ENCODE results near the gene SLC26A2.

Gene SLC26A2

DNA sequence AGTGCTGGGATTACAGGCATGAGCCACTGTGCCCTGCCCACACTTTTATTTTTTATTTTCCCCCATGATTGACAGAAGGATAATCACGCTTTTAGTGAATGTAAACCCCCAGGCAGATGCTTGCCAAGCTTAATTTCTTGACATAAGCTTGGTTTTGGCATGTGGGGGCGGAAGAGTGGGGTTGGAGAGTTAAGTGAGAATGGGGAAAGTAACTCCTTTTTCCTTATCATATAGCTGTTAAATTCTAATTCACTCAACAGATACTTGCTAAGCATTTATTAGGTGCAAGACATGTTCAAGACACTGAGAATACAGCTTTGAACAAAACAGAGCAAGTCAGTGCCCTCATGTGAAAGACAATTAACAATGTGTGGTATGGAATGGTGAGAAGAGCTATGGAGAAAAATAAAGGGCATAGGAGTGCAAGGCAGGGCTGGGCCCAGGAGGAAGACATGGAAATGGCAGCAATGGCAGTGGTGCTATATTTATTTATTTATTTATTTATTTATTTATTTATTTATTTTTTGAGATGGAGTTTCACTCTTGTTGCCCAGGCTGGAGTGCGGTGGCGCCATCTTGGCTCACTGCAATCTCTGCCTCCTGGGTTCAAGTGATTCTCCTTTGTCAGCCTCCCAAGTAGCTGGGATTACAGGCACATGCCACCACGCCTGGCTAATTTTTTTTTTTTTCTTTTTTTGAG is 2.2 kb downstream of the SLC26A2 start:
- DNase-seq: no peak

DNA sequence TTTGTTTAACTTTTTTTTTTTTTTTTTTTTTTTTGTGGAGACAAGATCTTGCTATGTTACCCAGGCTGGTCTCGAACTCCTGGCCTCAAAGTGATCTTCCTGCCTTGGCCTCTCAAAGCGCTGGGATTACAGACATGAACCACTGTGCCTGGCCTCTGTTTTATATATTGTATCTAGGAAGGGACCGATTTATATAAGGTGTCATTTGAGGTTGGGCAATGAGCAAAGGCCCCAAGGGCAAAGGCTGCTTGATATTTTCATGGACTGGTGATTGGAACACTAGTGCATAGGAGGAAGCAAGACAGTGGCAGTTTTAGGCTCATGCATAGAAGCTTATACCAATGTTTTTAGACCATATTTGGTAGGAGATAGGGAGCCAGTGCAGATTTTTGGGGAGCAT is 3.2 kb downstream of the SLC26A2 start:
- DNase-seq: no peak

DNA sequence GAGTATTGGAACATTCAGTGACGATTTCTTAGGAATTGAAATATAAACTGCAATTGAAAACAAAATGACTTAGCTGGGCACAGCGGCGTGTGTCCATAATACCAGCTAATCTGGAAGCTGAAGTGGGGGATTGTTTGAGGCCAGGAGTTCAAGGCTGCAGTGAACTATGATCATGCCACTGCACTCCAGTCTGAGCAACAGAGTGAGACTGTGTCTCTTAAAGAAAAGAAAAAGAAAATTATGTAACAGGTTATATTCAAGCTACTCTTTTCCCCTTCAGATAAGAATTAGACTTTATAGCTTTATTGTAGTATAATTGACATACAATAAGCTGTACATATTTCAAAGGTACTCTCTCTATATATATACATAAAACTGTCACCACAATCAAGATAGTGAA is 6.4 kb downstream of the SLC26A2 start:
- no peak for DNase-seq

DNA sequence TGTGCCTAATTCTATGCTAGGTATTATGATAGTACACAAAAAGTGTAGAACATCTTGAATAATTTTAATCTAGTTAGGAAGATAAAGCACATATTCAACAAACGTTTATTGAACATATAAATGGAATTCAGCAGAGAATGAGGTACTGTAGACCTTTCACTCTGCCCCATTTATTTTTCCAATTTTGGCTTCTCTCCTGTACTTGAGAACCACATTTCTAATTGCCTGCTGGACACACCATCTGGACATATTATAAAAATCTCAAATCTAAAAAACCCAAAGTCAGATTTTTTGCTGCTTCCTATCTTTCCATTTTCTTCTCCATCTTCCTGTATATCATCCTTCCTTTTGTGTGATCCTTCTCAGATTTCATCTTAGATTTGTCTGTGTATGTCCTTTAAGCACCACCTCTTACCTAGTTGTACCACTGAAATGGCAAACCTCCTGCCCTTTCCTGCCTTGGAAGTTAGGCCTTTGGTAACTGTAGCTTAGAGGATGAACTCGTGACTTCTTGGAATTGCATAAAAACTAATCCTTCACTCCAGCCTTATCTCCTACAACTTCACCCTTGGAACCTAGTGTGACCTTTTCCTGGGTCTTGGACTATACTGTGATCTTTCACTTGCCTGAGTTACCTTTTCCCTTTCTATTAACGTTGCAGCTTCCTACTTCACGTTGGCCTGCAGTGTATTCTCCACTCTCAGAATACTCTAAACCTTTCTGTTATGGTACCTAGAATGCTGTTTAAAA is 8.8 kb downstream of the SLC26A2 start:
- DNase-seq: no peak

DNA sequence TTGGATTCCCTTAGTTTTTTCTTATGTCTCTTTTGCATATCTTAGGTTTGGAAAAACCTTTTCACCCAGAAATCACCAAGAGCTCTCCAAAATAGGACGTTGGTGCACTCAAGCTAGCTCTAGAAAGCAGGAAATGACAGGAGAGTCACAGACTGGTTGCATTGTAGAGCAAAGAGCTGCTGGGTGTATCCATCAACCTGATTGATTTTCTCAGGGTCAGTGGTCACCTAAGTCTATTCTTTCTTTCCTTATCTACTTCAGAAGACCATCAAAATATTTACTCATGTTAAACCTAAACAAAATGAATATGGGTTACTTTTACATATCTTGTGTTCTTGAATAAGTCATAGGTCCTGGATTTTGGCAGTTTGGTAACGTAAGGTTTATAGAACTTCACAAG is 14.9 kb downstream of the SLC26A2 start:
- no peak for DNase-seq

GRCh38 chr5:149979896-149980295 is 19.3 kb downstream of the SLC26A2 start:
- DNase-seq: no peak

DNA sequence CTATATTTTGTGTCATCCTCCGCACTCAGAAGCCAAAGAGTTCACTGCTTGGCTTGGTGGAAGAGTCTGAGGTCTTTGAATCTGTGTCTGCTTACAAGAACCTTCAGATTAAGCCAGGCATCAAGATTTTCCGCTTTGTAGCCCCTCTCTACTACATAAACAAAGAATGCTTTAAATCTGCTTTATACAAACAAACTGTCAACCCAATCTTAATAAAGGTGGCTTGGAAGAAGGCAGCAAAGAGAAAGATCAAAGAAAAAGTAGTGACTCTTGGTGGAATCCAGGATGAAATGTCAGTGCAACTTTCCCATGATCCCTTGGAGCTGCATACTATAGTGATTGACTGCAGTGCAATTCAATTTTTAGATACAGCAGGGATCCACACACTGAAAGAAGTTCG is 20.6 kb downstream of the SLC26A2 start:
- DNase-seq: no peak

- no peak for DNase-seq
These were observed 21.9 kb downstream of the SLC26A2 start for GRCh38 chr5:149982505-149982904.

GRCh38 chr5:149988126-149988525 is 27.6 kb downstream of the SLC26A2 start:
- DNase-seq: no peak

- peak; percentile 68 for DNase-seq
These were observed 30.2 kb downstream of the SLC26A2 start for GRCh38 chr5:149990518-149991376.

DNA sequence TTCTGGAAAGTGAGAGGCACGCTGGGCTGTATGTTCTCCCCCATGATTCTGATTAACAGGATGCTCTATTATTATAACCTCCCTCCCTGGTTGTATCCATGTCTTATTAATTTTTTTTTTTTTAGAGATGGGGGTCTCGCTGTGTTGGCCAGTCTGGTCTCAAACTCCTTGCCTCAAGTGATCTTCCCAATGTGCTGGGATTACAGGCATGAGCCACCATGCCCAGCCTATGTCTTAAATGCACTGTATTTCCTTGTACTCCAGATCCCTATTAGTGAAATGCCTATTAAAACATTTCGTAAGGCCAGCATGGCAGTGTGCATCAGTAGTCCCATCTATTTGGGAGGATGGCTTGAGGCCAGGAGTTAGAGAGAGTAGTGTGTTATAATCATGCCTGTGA is 32.9 kb downstream of the SLC26A2 start:
- no peak for DNase-seq

DNA sequence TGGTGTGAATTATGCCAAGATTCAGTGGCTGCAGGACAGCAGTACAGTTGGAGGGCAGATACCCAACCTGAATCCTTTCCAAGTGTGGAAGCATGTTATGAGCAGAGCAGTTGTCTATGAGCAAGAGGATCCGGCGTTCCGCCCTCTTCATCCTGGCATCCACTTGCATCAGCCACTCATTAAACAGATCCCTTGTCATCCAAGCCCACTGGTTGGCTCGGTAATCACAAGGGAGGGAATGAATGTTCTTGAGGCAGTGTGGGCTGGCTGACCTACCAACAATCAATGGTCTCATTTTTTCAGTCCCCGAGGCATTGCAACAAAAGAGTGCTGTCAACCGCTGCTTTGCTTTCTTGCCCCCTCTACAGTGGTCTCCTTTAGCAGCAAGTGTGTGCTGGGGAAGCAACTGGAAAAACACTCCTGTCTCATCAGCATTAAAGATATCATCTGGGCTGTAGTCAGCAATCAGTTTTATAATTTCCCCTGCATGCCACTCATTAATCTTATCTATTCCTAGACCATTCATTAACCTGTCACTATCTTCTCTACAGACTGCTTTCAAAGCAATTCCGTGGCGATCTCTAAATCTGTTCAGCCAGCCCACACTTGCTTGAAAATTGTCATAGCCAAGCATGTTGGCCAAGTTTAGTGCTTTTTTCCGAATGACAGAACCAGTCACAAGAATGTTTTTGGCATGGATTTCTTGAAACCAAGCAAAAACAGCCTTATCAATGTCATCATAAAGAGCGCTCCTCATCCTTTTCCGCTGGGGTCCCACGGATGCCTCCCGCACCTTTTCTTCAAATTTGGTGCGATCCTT is 35.0 kb downstream of the SLC26A2 start:
- no peak for DNase-seq

GRCh38 chr5:149996205-149996890 is 35.8 kb downstream of the SLC26A2 start:
- DNase-seq: no peak

GRCh38 chr5:149998281-149998680 is 37.7 kb downstream of the SLC26A2 start:
- no peak for DNase-seq

DNA sequence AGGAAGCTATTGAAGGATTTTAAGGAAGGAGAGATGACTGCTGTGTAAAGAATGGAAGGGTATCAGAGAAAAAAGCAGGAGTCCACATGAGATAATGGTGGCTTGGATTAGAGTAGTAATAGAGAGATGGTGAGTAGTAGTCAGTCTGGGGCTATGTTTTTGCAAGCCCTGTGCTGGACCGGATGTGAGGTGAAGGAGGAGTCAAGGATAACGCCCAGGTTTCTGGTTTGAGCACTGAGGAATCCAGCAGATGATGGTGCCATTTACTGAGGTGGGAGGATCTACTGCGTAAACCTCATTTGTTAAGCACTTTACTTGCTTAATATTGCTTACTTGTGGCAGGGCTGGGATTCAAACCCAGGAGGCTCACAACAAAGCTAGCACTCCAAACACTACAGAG is 38.8 kb downstream of the SLC26A2 start:
- no peak for DNase-seq

DNA sequence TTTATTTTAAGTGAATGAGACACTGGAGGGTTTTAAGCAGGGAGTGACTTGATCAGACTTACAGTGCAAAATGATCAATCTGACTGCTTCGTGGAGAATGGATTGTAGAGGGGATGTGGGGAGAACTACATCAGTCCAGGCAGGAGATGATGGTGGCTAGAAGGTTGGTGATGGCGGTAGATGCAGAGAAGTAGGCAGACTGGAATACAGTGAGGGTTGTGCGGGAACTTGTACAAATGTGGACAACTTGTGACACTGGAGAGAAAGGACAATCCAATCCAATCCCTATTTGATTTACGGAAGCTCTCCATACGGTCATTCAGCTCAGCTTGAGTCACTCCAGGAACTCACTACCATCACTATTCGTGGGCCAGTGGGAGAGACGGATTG is 39.3 kb downstream of the SLC26A2 start:
- no peak for DNase-seq

DNA sequence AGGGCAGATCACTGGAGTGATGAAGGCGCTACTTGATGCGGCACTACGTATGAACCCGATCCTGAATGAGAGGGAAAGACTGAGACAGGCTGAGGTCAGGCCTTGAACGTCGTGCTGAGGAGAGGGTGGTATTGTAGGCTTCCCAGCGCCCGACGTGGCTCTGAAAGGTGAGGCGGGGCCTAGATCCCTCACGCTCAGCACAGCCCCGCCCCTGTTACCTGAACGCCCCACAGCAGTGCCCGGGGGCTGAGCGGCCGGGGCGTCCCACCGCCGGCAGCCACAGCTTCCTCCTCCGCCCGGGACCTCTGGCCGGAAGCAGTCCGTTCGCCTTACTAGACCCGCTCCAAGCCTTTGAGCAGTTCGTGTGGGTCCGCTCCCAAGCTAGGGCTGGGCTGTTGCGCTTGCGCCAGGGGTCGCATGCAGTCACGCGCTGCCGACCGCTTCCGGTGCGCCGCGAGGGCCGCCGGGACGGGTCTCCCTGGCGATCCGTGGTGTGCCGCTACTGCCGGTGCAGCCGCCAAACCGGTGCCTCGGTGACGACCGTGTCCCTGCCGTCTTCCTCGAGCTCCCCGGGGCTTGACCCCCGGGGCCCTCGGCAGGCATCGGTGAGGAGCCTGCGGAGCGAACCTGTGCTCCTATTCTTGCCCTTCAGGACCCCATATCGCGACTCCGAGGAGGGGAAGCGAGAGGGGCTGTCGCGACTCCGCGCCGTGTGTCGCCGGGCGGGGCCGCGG is 39.9 kb downstream of the SLC26A2 start, which contains the start of the genes HMGXB3 and TIGD6:
Gene HMGXB3 (plus strand): TSS at position 484 of the 734 bp plus-strand sequence. CDS start 4,114 bp downstream, outside the sequence.
Gene TIGD6 (minus strand): TSS at position 399 of the 734 bp plus-strand sequence. CDS start 4,306 bp downstream, outside the sequence.
- DNase-seq: peak; percentile 83

- DNase-seq: peak; percentile 43
These were observed 40.6 kb downstream of the SLC26A2 start for GRCh38 chr5:150000990-150001659.

- DNase-seq: peak; percentile 54
These were observed 41.3 kb downstream of the SLC26A2 start for GRCh38 chr5:150001660-150002486.

DNA sequence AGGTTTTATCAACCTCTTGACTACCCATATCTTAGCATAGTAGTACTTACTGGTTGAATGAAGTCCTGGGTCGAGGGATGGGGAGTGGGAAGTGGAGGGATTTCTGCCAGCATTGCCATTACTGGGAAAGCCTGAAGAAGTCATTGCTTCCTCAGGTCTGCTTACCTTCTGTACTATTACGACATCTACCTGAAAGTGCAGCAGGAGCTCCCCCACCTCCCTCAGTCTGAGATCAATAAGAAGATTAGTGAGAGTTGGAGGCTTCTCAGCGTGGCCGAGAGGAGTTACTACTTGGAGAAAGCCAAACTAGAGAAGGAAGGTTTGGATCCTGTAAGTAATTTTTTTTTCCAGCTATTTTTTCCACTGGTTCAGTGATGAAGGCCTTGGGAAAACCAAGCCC is 45.8 kb downstream of the SLC26A2 start:
- no peak for DNase-seq

Measured in activated CD8-positive, alpha-beta memory T cell treated with anti-CD3 and anti-CD28 coated beads, Interleukin-2, amount 50 U/mL, for 4 hours (primary cell).